Calu3 (cell line): Measurements from ENCODE around the gene CTAGE1. TPM values are rescaled to one million over a fixed set of nuclear protein-coding genes. Genes with fewer than 3 reads are reported as not detected.

Experiments used
- BruUV-seq: library from RNA; stranded (reverse); fragments of 400-500 nt; replicated peaks from 2 replicates; lab custom pipeline; 2021; lab: Mats Ljungman, UMichigan
- CTCF ChIA-PET: fragments of 300-600 bp; sonication (Branson Sonifier 250); formaldehyde crosslinking; loops from one replicate; lab custom pipeline; 2022; ENCODE audit warnings: antibody characterized with exemption; lab: Charles Lee
- DNase-seq: peaks from one replicate; pipeline ENCODE4 v3.0.0; 2022
- H3K27ac Mint-ChIP-seq: one replicate; pipeline ENCODE4 v1.8.0; 2022; ENCODE audit warnings: mixed read lengths; ENCODE audit not compliant: unreplicated experiment
- H3K27me3 Mint-ChIP-seq: one replicate; pipeline ENCODE4 v1.8.0; 2022; ENCODE audit warnings: mixed read lengths; ENCODE audit not compliant: unreplicated experiment
- H3K36me3 Mint-ChIP-seq: one replicate; pipeline ENCODE4 v1.8.0; 2022; ENCODE audit warnings: mild to moderate bottlenecking, moderate library complexity, mixed read lengths; ENCODE audit not compliant: insufficient read depth, unreplicated experiment
- H3K4me1 Mint-ChIP-seq: one replicate; pipeline ENCODE4 v1.8.0; 2022; ENCODE audit warnings: mild to moderate bottlenecking, low read depth, mixed read lengths; ENCODE audit not compliant: unreplicated experiment
- H3K4me3 Mint-ChIP-seq: one replicate; pipeline ENCODE4 v1.8.0; 2022; ENCODE audit warnings: mild to moderate bottlenecking, low read depth, moderate library complexity, mixed read lengths; ENCODE audit not compliant: unreplicated experiment
- H3K9me3 Mint-ChIP-seq: one replicate; pipeline ENCODE4 v1.8.0; 2022; ENCODE audit warnings: low read depth, mixed read lengths; ENCODE audit not compliant: unreplicated experiment
- intact Hi-C: fragments of 100-400 bp; cut with micrococcal nuclease; formaldehyde crosslinking; loops from one replicate; pipeline ENCODE4 v1.10.0; 2022; ENCODE audit not compliant: unreplicated experiment
- total RNA-seq: library from RNA; stranded (reverse); gene quantifications from 2 replicates; pipeline ENCODE4 v1.2.3, GENCODE V29; 2022
- TF ChIP-seq, protein P1 (sequence below): fragments of 200-600 bp; IDR thresholded peaks from one replicate; pipeline ENCODE4 v1.8.0; 2022; ENCODE audit warnings: antibody characterized with exemption; ENCODE audit not compliant: unreplicated experiment

The CTAGE1 gene
- total RNA-seq, 1 experiment from 2014 or later = not detected

DNA sequence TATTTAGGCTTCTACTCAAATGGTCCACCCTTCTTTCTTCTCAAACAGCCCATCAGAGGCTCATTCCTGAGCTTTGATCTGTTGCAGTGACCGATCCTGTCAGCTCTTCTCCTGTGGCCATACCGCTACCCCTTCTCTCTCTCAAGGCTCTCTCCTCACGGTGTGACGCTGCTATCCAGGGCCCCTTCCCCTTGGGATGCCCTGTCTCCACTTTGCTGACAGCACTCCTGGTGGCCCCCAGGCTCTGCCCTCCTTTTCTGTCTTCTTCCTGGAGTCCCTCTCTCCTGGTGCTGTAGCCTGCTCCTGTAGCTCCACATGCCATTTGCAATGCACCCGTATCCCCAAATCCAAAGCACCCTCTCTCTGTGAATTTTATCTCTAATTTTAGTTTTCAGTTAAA lies 45.4 kb upstream of the CTAGE1 start:
- Mint-ChIP-seq H3K27me3 (no peaks in the 10 kb centered on the region), H3K4me1 (peaks cover 47% of the 10 kb centered on the region), H3K4me3 (no peak overlapping the region), H3K9me3 (peaks cover 8% of the 10 kb centered on the region), H3K36me3 (peaks cover 24% of the 10 kb centered on the region), H3K27ac (no peak overlapping the region)
- TF ChIP-seq, protein P1, sequence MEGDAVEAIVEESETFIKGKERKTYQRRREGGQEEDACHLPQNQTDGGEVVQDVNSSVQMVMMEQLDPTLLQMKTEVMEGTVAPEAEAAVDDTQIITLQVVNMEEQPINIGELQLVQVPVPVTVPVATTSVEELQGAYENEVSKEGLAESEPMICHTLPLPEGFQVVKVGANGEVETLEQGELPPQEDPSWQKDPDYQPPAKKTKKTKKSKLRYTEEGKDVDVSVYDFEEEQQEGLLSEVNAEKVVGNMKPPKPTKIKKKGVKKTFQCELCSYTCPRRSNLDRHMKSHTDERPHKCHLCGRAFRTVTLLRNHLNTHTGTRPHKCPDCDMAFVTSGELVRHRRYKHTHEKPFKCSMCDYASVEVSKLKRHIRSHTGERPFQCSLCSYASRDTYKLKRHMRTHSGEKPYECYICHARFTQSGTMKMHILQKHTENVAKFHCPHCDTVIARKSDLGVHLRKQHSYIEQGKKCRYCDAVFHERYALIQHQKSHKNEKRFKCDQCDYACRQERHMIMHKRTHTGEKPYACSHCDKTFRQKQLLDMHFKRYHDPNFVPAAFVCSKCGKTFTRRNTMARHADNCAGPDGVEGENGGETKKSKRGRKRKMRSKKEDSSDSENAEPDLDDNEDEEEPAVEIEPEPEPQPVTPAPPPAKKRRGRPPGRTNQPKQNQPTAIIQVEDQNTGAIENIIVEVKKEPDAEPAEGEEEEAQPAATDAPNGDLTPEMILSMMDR = no peak
- DNase-seq = no peak
- intact Hi-C loops = loop anchor here (10.0 kb wide), 1 partner anchor 548 kb away; no protein-coding TSS in a partner anchor
- CTCF ChIA-PET = interaction anchor here (0.6 to 1.0 kb wide), 2 partner anchors 11 to 584 kb away, joined by 6 to 7 read pairs; no protein-coding TSS in a partner anchor
- BruUV-seq = no TSS peak

DNA sequence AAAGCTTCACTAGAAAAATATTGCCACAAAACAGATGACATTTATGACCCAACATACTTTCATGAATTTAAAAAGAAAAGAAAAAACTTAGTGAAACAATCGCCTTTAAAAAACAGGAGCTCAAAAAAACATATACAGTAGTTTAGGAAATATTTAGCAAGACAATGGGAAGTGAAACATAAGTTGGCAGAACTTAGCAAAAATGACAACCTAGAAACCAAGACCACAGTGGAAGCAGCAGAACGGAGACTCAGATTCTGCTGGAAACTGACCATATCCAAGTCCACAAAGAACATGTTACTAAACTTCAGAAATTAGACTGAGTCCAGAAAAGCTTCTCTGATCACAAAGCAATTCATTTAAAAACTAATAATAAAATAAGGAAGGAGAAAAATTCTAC lies 41.8 kb upstream of the CTAGE1 start:
- Mint-ChIP-seq H3K27ac (no peak overlapping the region), H3K4me3 (no peak overlapping the region), H3K36me3 (no peaks in the 10 kb centered on the region), H3K9me3 (peaks cover 2% of the 10 kb centered on the region), H3K4me1 (peaks cover 19% of the 10 kb centered on the region), H3K27me3 (no peaks in the 10 kb centered on the region)
- intact Hi-C loops = loop anchor here (10.0 kb wide), 1 partner anchor 65 kb away; no protein-coding TSS in a partner anchor
- CTCF ChIA-PET = interaction anchor here (0.6 to 1.5 kb wide), 2 partner anchors 31 to 126 kb away, joined by 3 to 4 read pairs; no protein-coding TSS in a partner anchor
- TF ChIP-seq, protein P1 = no peak
- BruUV-seq = no TSS peak
- no peak for DNase-seq

DNA sequence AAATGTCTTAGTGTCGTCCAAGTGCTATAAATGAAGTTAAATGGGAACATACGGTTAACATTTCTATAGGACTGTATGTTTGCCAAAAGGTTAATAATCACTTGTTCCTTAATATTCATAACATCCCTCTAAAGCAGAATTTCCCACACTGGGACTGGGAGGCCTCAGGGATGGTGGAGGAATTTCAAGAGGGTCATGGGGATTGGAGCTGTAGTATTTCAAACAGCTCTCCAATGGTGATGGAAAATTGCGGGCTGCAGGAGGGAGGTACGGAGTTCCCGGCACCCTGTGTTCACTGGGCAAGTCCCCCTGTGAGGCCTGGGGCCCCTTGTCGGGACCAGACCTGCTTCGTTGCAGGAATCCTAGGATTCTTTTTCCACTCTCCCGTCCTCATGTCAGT lies 39.8 kb upstream of the CTAGE1 start:
- DNase-seq = no peak
- H3K27ac Mint-ChIP-seq = no peak overlapping the region
- H3K9me3 Mint-ChIP-seq = no peaks in the 10 kb centered on the region
- TF ChIP-seq, protein P1 = no peak
- CTCF ChIA-PET = no interaction called here
- H3K4me1 Mint-ChIP-seq = peaks cover 11% of the 10 kb centered on the region
- H3K27me3 Mint-ChIP-seq = no peaks in the 10 kb centered on the region
- BruUV-seq = no TSS peak
- intact Hi-C loops = loop anchor here (10.0 kb wide), 1 partner anchor 63 kb away; no protein-coding TSS in a partner anchor
- no peaks in the 10 kb centered on the region for H3K36me3 Mint-ChIP-seq
- no peak overlapping the region for H3K4me3 Mint-ChIP-seq

DNA sequence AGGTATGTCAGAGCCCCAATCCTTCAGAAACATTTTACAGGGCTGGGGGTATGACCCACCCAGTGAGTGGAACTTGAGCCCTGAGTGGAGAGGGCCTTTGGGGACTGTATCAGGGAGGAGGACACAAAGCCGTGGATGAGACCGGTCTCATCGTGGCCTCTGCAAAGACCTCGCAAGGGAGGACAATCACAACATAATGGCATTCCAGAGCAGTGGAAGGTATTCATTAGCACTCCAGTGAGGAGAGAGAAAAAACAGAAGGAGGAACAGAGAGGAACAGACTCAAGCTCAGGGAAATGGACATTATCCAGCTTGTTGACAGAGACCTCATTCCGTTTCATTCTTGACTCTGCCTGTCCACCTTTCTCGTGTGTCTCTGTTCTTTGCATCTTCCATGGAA lies 38.8 kb upstream of the CTAGE1 start:
- no peaks in the 10 kb centered on the region for H3K9me3 Mint-ChIP-seq
- DNase-seq = no peak
- CTCF ChIA-PET = no interaction called here
- H3K4me3 Mint-ChIP-seq = no peak overlapping the region
- no TSS peak for BruUV-seq
- intact Hi-C loops = loop anchor here (10.0 kb wide), 1 partner anchor 62 kb away; no protein-coding TSS in a partner anchor
- TF ChIP-seq, protein P1 = no peak
- peaks cover 3% of the 10 kb centered on the region for H3K36me3 Mint-ChIP-seq
- H3K4me1 Mint-ChIP-seq = peaks cover 18% of the 10 kb centered on the region
- H3K27ac Mint-ChIP-seq = no peak overlapping the region
- H3K27me3 Mint-ChIP-seq = no peaks in the 10 kb centered on the region
